T1000 (cell line): ENCODE data around the gene TRIO.
A peak's percentile ranks its signal among the peaks of the same experiment; 100 is the strongest.

Source experiments
- DNase-seq: peaks from one replicate; lab custom pipeline; 2025; ENCODE audit warnings: mixed read lengths; lab: John Stamatoyannopoulos, UW

TRIO gene

DNA sequence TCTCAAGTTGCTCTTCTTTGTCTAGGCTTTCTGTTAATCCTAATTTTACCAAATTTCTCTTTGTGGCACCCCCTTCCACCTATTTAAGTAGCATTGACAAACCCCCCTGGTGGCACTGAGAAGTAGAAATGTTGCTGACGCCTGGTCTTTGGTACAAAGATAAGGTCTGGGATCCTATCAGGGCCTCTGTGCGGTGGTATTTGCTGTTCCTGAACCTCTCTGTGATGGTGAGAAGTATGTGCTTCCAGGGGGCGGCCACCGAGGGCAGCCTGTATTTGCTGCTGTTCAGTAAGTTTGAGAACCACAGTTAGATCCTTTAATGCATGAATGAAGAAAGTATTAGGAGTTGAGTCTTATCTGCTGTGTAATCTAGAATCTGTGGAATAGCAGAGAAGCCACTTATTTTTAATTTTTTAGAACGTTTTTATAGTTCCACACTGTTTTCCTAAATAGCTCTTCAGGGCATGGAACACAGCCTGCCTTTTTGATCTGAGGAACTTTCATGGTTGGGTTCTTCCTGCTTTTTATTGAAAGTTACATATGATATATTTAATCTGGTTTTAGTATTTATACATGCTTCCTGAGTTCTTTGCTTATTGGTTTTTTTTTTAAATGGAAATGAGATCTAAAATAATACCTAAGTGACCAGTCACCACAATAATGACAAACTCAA lies 124.2 kb downstream of the TRIO start:
- no peak for DNase-seq

- peak; percentile 30 for DNase-seq
These were observed 125.0 kb downstream of the TRIO start for GRCh38 chr5:14267991-14268708.

- DNase-seq, result no peak
These were observed 125.6 kb downstream of the TRIO start for GRCh38 chr5:14268738-14269137.

DNA sequence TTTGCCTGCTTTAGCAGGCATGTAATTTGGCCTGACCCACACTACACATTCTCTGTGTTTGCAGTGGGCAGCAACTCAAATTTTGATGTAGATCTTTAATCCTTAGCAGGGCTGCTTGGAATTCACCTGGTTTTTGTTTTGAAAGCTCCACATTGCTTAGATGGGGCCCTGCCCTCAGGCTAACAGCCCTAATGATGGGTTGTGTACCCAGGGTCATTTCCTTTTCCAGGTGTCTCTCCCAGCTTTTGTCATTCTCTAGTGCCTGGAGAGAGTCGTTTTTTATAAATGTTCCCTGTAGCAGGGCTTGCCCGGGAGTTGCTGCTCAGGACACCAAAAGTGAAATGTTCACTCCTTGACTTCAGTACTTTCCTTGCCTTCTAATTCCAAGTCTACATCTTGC lies 126.3 kb downstream of the TRIO start:
- DNase-seq, result no peak

DNA sequence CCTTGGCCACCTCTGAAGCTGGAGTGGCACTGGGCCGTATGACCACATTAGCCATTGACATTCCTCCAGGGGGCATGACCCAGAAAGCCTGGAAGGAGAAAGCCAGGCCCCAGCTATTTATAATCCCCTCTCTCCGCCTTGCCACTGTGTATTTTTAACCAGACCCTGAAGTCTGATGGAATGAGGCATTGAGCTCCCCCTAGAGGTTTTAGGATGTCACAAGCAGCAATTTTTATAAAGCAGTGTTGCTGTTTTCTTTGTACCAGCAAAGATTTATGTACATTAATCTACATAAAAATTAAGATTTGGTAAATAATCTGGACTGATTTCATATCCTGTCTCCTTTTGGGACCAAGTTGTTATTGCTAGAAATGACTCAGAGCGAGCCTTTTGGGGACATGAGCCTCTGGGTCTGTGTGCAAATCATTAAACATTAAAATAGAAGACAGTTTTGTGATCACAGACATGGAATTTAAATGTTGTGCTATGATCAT lies 127.1 kb downstream of the TRIO start:
- DNase-seq, result no peak

DNA sequence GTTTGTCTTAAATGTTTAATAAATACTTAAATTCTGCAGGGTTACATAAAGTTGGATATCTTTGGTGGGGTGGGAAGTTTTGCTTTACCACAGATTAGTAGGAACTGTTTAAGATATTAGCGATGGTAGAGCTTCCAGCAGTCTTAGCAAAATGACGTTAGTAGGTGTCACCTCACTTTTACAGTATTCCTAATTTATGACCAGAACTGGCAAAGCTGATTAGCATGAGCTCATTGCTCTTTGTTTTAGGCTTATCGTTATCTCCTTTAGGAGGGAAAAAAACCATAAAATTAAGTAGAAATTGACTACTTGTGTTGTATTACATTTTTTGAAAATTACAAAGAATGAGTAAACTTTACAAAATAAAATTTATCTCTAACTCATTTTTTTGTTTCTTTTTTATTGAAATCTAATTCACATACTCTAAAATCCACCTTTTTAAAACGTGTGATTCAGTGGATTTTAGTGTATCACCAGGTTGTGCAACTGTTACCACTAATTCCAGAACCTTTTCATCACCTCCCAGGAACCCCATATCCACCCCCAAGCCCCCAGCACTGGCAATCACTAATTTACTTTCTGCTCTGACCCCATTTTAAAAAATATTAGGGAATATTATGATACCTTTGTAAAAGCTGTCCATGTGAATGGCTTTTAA lies 129.5 kb downstream of the TRIO start:
- no peak for DNase-seq

GRCh38 chr5:14273207-14273767 lies 130.1 kb downstream of the TRIO start:
- no peak for DNase-seq

DNA sequence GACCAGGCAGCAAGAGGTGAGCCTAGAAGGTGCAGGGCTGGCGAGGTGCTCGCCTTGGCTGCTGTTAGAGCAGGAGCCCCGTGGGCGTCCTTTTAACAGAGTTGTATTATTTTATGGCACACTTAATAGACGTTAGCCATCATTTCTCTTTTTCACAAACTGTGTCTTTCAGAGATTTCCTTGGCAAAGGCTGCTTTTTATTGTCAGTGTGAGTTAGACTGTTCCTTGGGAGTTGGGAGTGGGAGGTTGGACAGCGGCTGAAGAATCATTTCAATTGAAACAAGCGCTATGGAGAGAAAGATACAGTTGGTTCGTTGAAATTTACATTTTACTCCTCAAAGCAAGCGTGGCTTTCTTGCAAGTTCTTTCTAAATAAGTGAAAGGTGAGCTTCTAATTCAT lies 133.2 kb downstream of the TRIO start:
- DNase-seq, result no peak

- DNase-seq, result no peak
These were observed 134.5 kb downstream of the TRIO start for GRCh38 chr5:14277385-14278320.

DNA sequence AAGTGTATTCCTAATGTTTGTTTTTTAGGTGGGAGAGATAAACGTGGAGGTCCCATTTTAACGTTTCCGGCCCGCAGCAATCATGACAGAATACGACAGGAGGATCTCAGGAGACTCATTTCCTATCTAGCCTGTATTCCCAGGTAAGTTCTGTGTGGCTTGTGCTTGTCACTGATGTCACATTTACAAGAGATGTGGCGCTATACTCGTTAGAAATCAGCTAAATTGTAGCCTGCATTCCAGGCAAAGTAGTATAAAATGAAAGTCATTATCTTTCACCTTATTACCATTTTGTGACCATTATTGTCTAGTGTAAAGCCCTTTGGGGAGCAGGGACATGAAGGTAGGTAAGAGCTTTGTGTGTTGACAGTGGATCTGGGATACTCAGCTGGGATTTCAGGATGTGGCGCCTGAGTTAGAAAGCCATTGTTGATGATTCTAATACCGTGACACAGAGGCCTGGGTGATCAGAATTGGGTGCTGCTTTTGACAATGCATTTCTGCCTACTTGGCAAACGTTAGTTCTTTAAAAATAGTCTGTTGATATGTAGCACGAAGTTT lies 137.2 kb downstream of the TRIO start:
- DNase-seq, result no peak

DNA sequence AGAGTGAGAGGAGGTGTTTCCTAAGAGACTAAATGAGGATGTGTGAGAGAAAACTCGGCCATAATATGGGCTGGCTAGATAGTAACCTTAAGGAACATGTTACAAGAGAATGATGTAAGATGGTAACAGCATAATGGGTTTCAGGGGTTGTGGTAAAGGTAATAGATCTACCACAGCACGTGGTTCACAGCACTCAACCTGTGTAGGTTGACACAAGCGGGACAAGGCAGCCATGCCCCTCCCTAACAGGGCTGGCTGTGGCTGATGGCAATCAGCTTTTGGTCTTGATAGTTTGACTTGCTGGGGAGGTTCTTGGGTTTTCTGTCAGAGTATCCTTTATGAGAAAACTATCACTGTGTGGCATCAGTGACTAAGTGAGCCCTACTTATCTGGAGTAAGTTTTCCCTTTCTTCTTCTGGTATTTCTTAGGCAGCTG lies 138.6 kb downstream of the TRIO start:
- DNase-seq, result no peak

- no peak for DNase-seq
These were observed 140.0 kb downstream of the TRIO start for GRCh38 chr5:14283139-14283538.

- no peak for DNase-seq
These were observed 141.4 kb downstream of the TRIO start for GRCh38 chr5:14284392-14285148.

- no peak for DNase-seq
These were observed 142.9 kb downstream of the TRIO start for GRCh38 chr5:14286007-14286406.

DNA sequence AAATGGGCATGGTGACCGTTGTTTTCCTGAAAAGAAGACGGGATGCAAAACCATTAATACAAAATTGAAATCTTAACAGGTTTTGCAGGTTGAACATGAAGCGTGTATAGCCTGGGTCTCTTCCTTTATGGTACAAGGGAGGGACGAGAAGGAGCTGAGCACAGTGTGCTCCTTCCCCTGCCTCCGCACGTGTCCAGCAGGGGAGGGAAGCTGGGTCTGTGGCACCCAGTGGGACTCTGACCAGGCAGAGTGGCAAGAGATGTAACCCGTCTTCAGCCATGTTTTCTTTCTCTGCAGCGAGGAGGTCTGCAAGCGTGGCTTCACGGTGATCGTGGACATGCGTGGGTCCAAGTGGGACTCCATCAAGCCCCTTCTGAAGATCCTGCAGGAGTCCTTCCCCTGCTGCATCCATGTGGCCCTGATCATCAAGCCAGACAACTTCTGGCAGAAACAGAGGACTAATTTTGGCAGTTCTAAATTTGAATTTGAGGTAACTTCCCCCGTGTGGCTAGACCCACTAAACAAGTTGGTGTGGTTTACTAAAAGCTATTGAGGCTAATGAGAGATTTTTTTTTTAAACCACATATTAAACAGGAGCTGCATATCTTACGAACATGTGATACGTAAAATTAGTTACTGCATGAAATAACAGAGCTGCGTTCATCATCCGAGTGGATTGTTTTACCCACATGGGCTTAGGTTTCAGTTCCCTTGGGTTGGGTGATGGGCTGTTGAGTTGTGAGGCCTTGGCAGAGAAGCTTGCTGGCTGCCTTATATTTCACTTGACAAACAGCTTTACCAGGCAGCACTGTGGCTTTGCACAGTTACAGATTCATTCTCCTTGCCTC lies 143.7 kb downstream of the TRIO start:
- no peak for DNase-seq

- no peak for DNase-seq
These were observed 149.9 kb downstream of the TRIO start for GRCh38 chr5:14292766-14293658.

- DNase-seq, result no peak
These were observed 152.5 kb downstream of the TRIO start for GRCh38 chr5:14295610-14296009.

DNA sequence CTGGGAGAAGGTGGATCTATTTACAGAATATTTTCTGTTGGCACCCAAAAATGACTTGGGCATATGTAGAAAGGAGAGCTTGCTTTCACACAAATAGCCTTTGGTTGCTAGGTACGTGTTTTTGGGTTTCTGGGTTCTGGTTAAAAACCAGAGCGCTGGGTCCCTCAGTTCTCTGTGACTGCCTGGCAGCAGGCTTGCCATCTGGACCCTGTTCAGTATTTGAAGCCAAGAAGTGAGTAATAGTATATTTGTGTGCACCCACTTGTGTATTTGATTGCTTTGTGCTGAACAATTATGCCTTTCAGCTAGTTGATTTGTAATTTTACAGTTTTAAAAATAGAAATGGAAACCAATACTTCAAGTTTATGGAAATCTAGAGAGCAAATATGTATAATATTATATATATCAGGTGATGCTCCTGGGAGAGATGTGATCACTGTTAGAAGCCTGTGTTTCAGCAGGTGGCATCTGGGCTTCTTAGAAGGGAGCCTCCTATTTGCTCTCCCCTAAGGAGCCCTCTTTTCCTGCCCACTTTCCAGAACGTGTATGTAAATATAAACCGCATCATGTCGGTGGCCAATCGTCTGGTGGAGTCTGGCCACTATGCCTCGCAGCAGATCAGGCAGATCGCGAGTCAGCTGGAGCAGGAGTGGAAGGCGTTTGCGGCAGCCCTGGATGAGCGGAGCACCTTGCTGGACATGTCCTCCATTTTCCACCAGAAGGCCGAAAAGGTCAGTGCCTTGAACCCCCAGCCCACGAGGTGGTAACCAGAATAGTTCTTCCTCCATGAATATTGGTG lies 153.6 kb downstream of the TRIO start:
- no peak for DNase-seq
